WERI-Rb-1 (cell line): ENCODE data around the gene SPACA7.

Source experiments
- DNase-seq: peaks from one replicate; pipeline ENCODE4 v3.0.0-alpha.2; 2020
- H3K27ac ChIP-seq: fragments of 250-450 bp; sonication (Bioruptor Pico); 2 replicates; pipeline ENCODE4 v1.5.1; 2020; ENCODE audit warnings: mild to moderate bottlenecking, moderate library complexity
- H3K27me3 ChIP-seq: fragments of 250-450 bp; sonication (Bioruptor Pico); 2 replicates; pipeline ENCODE4 v1.5.1; 2021; ENCODE audit warnings: mild to moderate bottlenecking, low read depth, moderate library complexity; ENCODE audit not compliant: insufficient read depth, severe bottlenecking
- H3K36me3 ChIP-seq: fragments of 250-450 bp; sonication (Bioruptor Pico); 2 replicates; pipeline ENCODE4 v1.5.1; 2020; ENCODE audit warnings: mild to moderate bottlenecking, moderate library complexity
- H3K4me3 ChIP-seq: 2 replicates; pipeline ENCODE4 v1.5.1; 2011; ENCODE audit warnings: low read depth, mild to moderate bottlenecking, control low read depth, low read length
- H3K9me3 ChIP-seq: fragments of 250-450 bp; sonication (Bioruptor Pico); 2 replicates; pipeline ENCODE4 v1.5.1; 2021; ENCODE audit warnings: mild to moderate bottlenecking, moderate library complexity; ENCODE audit not compliant: severe bottlenecking
- CTCF ChIP-seq: IDR thresholded peaks from 2 replicates; pipeline ENCODE4 v1.5.1; 2011; ENCODE audit warnings: low read depth, mild to moderate bottlenecking, control low read depth, inconsistent platforms, low read length

SPACA7 gene

GRCh38 chr13:112447306-112447705 lies 71.2 kb downstream of the SPACA7 start:
- Histone ChIP-seq H3K4me3 (no peak overlapping the region), H3K36me3 (no peaks in the 10 kb centered on the region), H3K27ac (no peak overlapping the region), H3K9me3 (no peaks in the 10 kb centered on the region), H3K27me3 (peaks cover 96% of the 10 kb centered on the region)
- TF ChIP-seq CTCF, result no peak
- DNase-seq, result no peak

GRCh38 chr13:112447761-112448603 lies 71.8 kb downstream of the SPACA7 start:
- DNase-seq, result no peak
- TF ChIP-seq CTCF, result no peak
- peaks cover 96% of the 10 kb centered on the region for H3K27me3 ChIP-seq
- H3K27ac ChIP-seq, result no peak overlapping the region
- no peak overlapping the region for H3K4me3 ChIP-seq
- H3K9me3 ChIP-seq, result no peaks in the 10 kb centered on the region
- H3K36me3 ChIP-seq, result no peaks in the 10 kb centered on the region

- Histone ChIP-seq H3K9me3 (no peaks in the 10 kb centered on the region), H3K27me3 (peaks cover 96% of the 10 kb centered on the region)
- no peak for DNase-seq
Observed at GRCh38 chr13:112448621-112449544, 72.7 kb downstream of the SPACA7 start.

GRCh38 chr13:112449545-112449930 lies 73.4 kb downstream of the SPACA7 start:
- H3K27ac ChIP-seq, result no peak overlapping the region
- H3K9me3 ChIP-seq, result no peaks in the 10 kb centered on the region
- peaks cover 96% of the 10 kb centered on the region for H3K27me3 ChIP-seq
- H3K4me3 ChIP-seq, result no peak overlapping the region
- TF ChIP-seq CTCF, result no peak
- no peaks in the 10 kb centered on the region for H3K36me3 ChIP-seq
- DNase-seq, result no peak

More at GRCh38 chr13:112448621-112449544, 72.7 kb downstream of the SPACA7 start:
- TF ChIP-seq CTCF, result no peak
- H3K27ac ChIP-seq, result no peak overlapping the region
- H3K4me3 ChIP-seq, result no peak overlapping the region
- H3K36me3 ChIP-seq, result no peaks in the 10 kb centered on the region

GRCh38 chr13:112450118-112450903 lies 74.2 kb downstream of the SPACA7 start:
- Histone ChIP-seq H3K9me3 (no peaks in the 10 kb centered on the region), H3K4me3 (no peak overlapping the region), H3K36me3 (no peaks in the 10 kb centered on the region), H3K27ac (no peak overlapping the region), H3K27me3 (peaks cover 96% of the 10 kb centered on the region)
- no peak for DNase-seq
- TF ChIP-seq CTCF, result no peak
